Pulmonary artery endothelial cell (primary cell): ENCODE data around the gene SKAP1. TPM values are rescaled to one million over a fixed set of nuclear protein-coding genes. Genes with fewer than 3 reads are reported as not detected.
"Not testable (repeated sequence)": the region's sequence is repeated elsewhere in the genome, so short reads cannot be mapped to it uniquely, and the experiment has no call there.

Experiments
- DNase-seq: peaks from one replicate; pipeline ENCODE4 v3.0.0-alpha.2; 2011; ENCODE audit warnings: low read depth, low spot score
- total RNA-seq: library from RNA; depleted of rRNA; stranded (reverse); fragments of >200 nt; gene quantifications from 2 replicates; pipeline ENCODE4 v1.2.3, GENCODE V29; 2014

Gene SKAP1
- total RNA-seq, 1 donor from 2014 or later: not detected

- no peak for DNase-seq
Measured at GRCh38 chr17:48211787-48212186, 218.2 kb downstream of the SKAP1 start.

GRCh38 chr17:48211011-48211410 is 219.0 kb downstream of the SKAP1 start:
- no peak for DNase-seq

GRCh38 chr17:48209973-48210372 is 220.0 kb downstream of the SKAP1 start:
- DNase-seq: no peak

GRCh38 chr17:48207776-48208544 is 222.1 kb downstream of the SKAP1 start:
- DNase-seq: no peak

GRCh38 chr17:48207036-48207435 is 223.0 kb downstream of the SKAP1 start:
- not testable (repeated sequence) for DNase-seq

DNA sequence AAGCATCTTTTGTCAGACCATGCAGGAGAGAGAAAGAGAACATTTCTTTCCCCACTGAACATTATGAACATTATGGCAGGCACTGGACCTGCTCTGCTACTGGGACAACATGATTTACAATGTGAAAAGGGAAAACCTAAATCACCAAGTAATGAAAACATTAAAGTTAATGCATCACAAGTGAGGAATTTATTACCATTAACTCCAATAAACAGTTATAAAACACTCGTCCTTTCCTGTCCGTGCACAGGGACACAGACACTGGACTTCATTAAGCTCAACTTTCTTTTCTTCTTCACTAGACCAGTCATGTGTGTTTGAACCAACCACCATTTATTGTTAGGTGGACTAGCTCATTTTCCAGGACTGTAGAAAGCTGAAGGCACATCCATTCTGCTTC is 227.1 kb downstream of the SKAP1 start:
- no peak for DNase-seq

DNA sequence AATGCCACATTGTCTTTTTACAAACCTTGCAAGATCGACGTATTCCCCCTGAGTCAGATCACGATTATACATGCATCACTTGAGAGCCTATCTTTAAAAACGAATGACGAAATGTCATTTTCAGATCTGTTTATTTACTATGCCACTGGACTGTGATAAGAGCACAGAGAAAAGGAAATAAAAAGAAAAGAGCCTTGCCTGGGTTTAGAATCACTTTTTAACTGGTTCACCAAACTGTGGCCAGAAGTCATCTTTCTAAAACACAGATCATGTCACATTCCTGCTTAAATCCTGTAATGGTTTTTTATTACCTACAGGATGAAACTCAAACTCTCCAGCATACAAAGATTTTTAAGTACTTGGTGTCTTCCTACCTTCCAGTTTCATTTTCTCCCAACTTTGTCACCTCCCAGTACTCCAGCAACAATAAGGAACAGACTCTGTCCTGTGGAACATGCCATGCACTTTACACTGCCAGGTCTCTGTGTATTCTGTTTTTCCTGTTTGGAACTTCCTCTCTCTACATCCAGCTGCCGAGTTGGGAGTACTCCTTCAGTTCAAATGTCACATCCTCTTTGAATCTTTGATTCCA is 231.0 kb downstream of the SKAP1 start:
- DNase-seq: no peak

DNA sequence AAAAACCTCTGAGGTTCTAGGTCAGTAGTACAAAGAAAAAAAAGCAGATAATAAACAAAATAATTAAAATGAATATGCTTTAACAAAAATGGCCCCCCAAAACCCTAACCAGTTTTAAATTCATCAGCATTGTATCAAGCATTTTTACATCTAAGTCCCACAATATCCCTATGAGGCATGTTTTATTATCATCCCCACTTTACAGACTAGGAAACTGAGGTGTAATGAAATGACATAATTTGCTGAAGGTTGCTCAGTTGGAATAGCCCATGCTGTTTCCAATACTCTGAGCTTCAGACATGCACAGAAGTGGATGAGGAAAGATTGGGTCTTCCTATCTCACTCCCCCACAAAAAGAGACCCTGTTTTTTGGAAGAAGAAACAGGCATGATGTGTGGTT is 234.1 kb downstream of the SKAP1 start:
- no peak for DNase-seq

GRCh38 chr17:48194097-48194550 is 235.9 kb downstream of the SKAP1 start:
- no peak for DNase-seq

DNA sequence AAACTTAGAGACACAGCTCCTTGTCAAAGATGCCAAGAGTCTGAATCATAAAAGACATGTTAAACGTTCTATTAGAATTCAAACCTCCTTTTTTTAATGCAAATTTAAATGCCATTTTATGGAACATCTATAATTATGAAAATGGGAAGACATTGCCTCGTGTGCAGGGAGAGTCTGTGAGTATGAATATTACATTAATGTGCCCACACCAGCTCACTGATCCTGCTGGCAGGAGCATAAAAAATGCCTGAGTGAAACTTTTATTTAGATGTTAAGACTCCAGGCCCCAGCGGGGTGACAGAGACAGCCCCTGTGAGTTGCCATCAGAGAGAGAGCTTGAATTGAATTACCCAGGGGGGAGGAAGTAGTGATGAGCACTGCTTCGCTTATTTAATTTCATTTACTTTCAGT is 237.7 kb downstream of the SKAP1 start:
- no peak for DNase-seq

DNA sequence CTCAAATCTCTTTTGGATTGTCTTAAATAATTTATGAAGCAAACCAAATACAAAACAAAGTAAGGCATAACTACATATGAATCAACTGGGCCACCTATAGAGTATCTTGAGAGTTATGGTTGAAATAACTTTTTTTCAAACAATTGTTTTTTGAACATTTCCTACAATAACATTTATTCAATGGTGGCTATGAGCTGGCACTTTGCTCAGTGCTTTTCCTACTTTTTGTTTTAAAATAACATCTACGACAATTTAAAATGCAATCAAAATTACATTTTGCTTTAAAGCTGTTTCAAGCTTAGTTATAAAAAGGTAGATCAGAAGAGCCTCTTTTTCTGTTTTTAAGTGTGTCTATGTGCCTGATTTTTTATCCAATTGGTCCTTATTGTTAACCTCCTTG is 238.7 kb downstream of the SKAP1 start:
- DNase-seq: no peak

DNA sequence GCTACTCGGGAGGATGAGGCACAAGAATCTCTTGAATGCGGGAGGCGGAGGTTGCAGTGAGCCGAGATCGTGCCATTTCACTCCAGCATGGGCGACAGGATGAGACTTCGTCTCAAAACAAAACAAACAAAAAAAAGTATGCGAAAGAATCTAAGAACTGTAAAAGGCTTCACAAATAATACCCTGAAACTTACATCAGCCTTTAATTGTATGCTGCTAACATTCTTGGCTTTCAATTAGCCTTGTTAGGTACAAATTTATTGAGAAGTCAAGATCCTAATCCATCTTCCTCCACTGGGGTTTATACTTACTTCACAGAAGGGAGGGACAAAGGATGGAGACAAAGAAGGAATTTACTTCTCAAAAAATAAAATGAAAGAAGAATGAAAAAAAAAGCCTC is 239.1 kb downstream of the SKAP1 start:
- DNase-seq: no peak

DNA sequence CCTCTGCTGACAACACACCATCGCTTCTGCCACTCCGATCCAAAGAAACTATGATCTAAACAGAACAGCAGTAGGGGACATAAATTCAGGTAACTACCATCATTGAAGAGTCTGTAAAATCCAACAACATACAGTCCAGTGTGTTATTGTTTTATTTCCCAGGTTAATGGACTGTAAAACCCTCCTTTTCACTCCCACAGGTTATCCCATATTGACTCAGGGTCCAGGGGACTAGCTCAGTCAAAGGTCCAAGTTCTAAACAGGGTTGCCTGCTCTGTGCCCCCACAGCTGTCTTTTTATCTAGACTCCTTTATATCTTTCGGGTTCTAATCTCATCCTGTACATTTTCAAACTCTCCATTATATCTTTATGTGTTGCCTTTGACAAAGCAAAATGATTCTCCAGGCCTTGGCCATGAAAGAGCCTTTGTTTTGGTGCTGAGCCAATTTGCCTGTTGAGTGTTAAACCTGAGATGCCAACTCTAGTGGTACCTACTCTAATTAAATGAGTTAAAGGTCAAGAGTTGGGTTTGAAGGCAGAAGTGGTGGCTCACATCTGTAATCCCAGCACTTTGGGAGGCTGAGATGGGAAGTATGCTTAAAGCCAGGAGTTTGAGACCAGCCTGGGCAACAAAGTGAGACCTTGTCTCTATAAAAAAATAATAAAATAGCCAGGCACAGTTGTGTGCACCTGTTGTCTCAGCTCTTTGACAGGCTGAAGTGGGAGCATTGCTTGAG is 242.0 kb downstream of the SKAP1 start:
- DNase-seq: no peak

DNA sequence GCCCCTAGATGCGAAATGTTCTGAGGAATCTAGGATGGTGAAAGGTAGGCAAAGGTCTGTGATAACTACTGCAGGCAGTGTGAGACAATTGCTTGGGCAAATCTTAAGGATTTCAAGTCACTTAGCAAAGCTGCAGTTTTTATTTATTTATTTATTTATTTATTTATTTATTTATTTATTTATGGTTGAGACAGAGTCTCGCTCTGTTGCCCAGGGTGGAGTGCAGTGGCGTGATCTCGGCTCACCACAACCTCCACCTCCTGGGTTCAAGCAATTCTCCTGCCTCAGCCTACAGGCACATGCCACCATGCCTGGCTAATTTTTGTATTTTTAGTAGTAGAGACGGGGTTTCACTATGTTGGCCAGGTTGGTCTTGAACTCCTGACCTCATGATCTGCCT is 243.7 kb downstream of the SKAP1 start:
- DNase-seq: not testable (repeated sequence)

GRCh38 chr17:48184721-48185120 is 245.3 kb downstream of the SKAP1 start:
- DNase-seq: no peak

- DNase-seq: no peak
Measured at GRCh38 chr17:48181653-48182052, 248.4 kb downstream of the SKAP1 start.

GRCh38 chr17:48180842-48181629 is 249.0 kb downstream of the SKAP1 start:
- DNase-seq: no peak

DNA sequence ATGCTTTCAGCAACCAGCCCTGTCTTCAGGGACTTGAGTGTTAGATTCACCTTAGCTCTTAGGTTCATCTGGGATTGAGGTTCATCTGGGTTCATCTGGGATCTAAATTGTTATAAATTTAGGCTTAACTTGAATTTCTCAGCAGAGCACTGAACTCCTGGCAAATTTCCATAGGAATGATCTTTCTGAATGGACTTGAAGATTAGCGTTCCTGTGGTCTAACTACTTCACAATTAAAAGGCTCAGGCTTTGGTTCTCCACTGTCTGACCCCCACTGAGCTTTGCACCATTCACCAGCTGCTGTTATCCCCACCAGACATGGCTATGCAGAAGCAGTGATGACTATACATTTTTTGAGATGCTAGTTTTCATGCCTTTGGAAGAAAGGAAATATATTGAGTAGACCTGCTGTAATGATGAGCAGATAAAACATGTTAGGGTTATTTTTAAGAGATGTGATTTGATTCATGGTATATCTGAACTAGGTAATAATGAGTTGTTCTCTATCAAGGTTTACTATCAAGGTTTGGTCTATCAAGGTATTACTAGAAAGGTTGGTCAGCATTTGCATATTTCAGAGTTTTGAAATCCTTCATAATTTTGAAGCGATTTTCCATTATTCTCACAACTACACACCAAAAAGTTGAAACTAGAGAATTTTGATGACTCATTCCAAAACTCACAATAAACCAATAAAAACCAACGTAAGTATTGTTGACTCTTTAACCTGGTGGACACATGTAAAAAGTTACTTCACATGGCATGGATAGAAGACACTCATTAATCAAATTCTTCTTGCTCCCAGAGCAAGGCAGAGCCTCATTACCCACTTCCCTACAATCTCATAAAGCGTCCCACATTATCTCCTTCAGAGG is 250.7 kb downstream of the SKAP1 start:
- DNase-seq: no peak

GRCh38 chr17:48178317-48178716 is 251.7 kb downstream of the SKAP1 start:
- no peak for DNase-seq

GRCh38 chr17:48177816-48178215 is 252.2 kb downstream of the SKAP1 start:
- no peak for DNase-seq

- DNase-seq: no peak
Measured at GRCh38 chr17:48176471-48176855, 253.6 kb downstream of the SKAP1 start.
